Activated gamma-delta T cell treated with Interleukin-2 at 50 U/mL for 16 hours (primary cell): Measurements from ENCODE around the gene PSMD14.

ENCODE experiments used
- DNase-seq: peaks from one replicate; pipeline ENCODE4 v3.0.0-alpha.2; 2020

Gene PSMD14

GRCh38 chr2:161386228-161386824, 78.1 kb downstream of the PSMD14 start:
- DNase-seq: no peak

GRCh38 chr2:161388146-161388779, 80.0 kb downstream of the PSMD14 start:
- DNase-seq: no peak

- DNase-seq: no peak
These were observed 83.7 kb downstream of the PSMD14 start for GRCh38 chr2:161391737-161392506.

- DNase-seq: no peak
These were observed 91.9 kb downstream of the PSMD14 start for GRCh38 chr2:161400076-161400475.

- no peak for DNase-seq
These were observed 94.1 kb downstream of the PSMD14 start for GRCh38 chr2:161402297-161402696.

GRCh38 chr2:161406316-161406715, 98.1 kb downstream of the PSMD14 start:
- no peak for DNase-seq

GRCh38 chr2:161407597-161407996, 99.4 kb downstream of the PSMD14 start:
- no peak for DNase-seq

GRCh38 chr2:161409308-161409907, 101.2 kb downstream of the PSMD14 start:
- no peak for DNase-seq

- DNase-seq: no peak
These were observed 104.1 kb downstream of the PSMD14 start for GRCh38 chr2:161412346-161412745.

GRCh38 chr2:161414042-161415033, 106.1 kb downstream of the PSMD14 start:
- no peak for DNase-seq

- DNase-seq: no peak
These were observed 107.1 kb downstream of the PSMD14 start for GRCh38 chr2:161415034-161415986.

GRCh38 chr2:161415987-161416707, 107.9 kb downstream of the PSMD14 start, which contains the start of gene TBR1:
Gene TBR1, plus strand, starts transcription at chr2:161416297. Its CDS starts 114 bp downstream, at chr2:161416411.
- no peak for DNase-seq

GRCh38 chr2:161416708-161417437, 108.6 kb downstream of the PSMD14 start:
- no peak for DNase-seq

GRCh38 chr2:161417438-161418274, 109.4 kb downstream of the PSMD14 start:
- DNase-seq: no peak

GRCh38 chr2:161418275-161418714, 110.1 kb downstream of the PSMD14 start:
- DNase-seq: no peak

GRCh38 chr2:161418715-161419637, 110.8 kb downstream of the PSMD14 start:
- DNase-seq: no peak

- no peak for DNase-seq
These were observed 111.5 kb downstream of the PSMD14 start for GRCh38 chr2:161419638-161420190.
